NK-92 treated with Interleukin-12 subunit alpha and Interleukin-12 subunit beta, amount 100 ng/mL, for 24 hours (cell line): ENCODE measurements around the gene LYSMD1.
"Not testable (repeated sequence)": the region's sequence is repeated elsewhere in the genome, so short reads cannot be mapped to it uniquely, and the experiment has no call there.

Experiments
- DNase-seq: peaks from one replicate; lab custom pipeline; 2025; lab: John Stamatoyannopoulos, UW

LYSMD1 gene, protein sequence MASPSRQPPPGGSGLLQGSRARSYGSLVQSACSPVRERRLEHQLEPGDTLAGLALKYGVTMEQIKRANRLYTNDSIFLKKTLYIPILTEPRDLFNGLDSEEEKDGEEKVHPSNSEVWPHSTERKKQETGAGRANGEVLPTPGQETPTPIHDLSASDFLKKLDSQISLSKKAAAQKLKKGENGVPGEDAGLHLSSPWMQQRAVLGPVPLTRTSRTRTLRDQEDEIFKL

GRCh38 chr1:151165738-151166504 lies at the start of gene LYSMD1, which contains the start of gene SCNM1:
Gene LYSMD1 (minus strand): TSS chr1:151165902. CDS start chr1:151165258, 644 bp downstream.
Gene SCNM1 (plus strand): TSS chr1:151166144. CDS start chr1:151166153, 9 bp downstream.
- peak; percentile 94 for DNase-seq

DNA sequence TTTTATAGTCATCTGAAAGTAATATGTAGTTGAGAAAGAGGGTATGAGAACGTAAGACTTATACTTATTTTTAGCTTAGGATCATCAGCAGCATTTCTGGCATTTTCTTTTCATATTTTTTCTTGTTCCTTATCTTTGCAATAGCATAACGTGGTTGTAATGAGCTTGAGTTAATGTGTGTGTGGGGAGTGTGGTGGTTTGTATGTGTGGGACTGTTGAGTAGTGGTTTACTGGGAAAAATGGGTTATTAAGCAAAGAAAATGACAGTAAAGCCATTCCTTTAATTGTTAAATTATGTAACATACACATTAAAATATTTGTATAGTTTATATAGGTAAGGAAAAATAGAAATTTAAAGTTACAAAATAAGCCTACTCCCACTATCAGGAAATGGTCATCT lies 47.9 kb upstream of the LYSMD1 start:
- no peak for DNase-seq

DNA sequence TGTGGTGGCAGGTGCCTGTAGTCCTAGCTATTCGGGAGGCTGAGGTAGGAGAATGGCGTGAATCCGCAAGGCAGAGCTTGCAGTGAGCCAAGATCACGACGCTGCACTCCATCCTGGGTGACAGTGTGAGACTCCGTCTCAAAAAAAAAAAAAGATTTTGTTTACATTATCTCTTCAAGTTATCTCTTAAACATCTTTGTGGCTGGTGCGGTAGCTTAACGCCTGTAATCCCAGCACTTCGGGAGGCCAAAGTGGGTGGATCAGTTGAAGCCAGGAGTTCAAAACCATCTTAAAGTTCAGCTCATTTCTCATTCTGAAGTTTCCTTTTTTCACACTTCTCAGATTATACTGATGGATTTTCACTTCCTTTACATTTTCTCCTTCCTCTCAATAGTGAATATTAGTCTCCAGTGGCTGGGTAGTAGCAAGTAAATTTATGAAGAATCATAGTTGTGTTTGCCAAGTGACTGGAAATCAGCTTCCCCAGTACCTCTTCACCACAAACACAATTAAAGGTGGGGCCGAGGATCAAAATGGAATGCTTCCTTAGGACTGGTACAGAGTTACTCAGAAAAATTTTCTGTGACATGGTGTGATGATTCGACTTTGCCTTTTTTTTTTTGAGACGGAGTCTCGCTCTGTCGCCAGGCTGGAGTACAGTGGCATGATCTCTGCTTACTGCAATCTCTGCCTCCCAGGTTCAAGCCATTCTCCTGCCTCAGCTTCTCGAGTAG lies 46.4 kb upstream of the LYSMD1 start:
- no peak for DNase-seq

DNA sequence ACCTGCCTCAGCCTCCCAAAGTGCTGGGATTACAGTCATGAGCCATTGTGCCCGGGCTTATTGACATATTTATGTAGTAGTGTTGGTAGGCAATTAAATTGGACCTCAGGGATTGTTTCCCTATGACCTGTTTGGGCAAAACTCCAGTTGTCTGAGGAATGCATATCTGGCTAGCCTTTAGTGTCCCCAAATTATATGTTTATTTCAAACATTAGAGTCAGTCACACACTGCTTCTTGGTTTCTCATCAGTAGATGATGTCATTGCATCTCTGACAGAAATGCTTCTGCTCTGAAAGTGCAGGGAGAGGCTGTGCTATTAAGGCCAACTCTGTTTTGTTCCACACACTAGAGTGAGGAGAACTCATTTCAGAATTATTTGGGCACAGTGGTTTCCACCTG lies 45.1 kb upstream of the LYSMD1 start:
- DNase-seq, result no peak

GRCh38 chr1:151205381-151205965 lies 39.8 kb upstream of the LYSMD1 start:
- DNase-seq, result not testable (repeated sequence)

DNA sequence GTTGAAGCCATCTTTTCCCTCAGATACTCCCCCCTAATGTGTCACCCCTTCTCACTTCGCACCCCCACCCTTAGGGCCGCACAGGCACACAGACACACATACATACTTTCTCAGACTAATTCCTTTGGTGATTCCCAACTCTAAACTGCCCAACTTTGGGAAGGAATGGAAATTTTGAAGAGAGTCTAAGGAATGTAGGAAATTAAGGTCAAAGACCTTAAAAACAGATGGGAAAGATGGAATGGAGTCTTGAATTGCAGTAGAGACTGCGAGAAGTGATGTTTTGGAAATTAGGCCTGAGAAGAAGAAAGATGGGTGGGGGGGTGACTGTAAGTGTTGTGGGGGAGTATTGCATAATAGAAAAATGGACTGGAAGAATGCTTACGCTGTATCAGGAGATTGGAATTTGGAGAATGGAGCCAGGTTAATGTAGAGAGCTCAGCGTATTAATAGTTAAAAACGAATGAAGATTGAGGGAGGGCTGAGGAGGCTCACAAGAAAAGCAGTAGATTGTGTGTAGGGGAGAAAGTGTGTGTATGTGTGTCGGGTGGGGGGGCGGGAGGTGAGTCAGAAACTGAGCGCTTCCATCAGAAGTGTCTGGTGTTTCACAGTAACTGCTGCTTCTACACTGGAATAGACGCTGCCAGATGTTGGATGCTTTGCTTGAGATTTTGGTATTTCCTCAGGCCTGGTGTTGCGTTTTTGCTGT lies 34.3 kb upstream of the LYSMD1 start:
- no peak for DNase-seq

DNA sequence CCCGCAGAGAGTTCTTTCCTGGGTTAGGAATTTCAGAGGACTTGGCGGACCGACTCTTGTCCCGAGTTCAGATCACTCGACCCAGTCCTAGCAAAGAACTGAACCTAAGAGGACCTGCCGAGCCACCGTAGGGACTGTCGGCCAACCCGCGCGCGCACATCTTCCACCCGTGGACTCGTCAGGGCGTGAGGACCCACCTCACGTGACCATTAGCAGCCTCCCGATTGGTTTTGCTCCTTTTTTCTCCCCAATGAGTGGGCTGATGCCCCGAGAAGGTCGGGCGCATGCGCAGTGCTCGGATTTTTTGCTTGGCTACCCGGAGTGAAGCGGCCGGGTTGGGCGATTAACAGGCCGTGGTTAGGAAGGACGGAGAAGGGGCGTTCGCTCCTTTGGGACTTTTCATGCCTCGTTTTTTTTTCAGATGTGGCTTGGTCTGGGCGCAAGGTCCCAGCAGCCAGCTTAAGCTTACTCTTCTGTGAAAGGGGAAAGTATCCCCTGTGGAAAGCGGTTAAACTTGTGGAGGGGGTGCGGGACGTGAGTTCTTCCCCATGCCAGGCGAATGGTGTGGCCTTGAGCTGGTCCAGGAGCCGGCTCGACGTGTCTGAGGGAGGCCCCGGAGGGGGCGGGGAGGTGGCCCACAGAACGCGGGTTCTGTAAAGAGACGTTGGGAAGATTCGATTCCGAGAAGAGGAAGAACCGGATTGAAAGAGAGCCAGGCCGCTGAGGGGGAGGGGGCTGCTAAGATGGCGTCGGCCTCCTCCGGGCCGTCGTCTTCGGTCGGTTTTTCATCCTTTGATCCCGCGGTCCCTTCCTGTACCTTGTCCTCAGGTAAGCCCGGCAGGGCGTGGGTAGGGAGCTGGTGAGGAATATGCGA lies 32.8 kb upstream of the LYSMD1 start, which contains the start of gene PIP5K1A:
PIP5K1A (plus strand) TSS at position 299 of the 874 bp plus-strand sequence; CDS start at position 744, 445 bp downstream.
- peak; percentile 98 for DNase-seq

GRCh38 chr1:151197863-151198253 lies 32.2 kb upstream of the LYSMD1 start:
- no peak for DNase-seq

DNA sequence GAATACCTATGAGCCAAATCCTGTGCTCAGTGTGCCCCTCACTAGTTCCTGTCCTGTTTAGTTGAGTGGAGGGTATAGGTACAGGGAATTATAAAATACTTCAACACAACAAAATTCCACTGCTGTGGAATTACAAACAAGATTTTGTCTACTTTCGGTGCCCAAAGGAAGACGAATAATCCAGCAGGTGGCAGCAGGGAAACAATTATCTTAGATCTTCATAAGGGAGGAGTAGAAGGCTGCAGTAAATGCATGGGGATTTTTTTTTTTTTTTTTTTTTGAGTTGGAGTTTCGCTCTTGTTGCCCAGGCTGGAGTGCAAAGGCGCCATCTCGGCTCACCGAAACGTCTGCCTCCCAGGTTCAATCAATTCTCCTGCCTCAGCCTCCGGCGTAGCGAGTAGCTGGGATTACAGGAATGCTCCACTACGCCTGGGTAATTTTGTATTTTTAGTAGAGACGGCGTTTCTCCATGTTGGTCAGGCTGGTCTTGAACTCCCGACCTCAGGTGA lies 30.6 kb upstream of the LYSMD1 start:
- DNase-seq, result no peak

- not testable (repeated sequence) for DNase-seq
These were observed 29.3 kb upstream of the LYSMD1 start for GRCh38 chr1:151194894-151195594.

- DNase-seq, result no peak
These were observed 28.2 kb upstream of the LYSMD1 start for GRCh38 chr1:151193856-151194255.

DNA sequence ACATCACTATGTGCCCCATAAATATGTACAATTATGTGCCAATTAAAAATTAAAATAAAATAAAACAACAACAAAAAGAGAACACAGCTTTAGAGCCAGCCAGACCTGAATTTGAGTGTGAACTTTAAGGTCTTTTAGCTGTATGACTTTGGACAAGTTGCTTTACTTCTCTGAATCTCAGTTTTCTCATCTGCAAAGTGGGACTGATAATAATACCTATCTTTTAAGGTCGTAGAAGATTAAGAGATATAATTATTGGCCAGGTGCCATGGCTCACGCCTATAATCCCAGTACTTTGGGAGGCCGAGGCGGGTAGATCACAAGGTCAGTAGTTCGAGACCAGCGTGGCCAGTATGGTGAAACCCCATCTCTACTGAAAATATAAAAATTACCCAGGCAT lies 27.6 kb upstream of the LYSMD1 start:
- no peak for DNase-seq

DNA sequence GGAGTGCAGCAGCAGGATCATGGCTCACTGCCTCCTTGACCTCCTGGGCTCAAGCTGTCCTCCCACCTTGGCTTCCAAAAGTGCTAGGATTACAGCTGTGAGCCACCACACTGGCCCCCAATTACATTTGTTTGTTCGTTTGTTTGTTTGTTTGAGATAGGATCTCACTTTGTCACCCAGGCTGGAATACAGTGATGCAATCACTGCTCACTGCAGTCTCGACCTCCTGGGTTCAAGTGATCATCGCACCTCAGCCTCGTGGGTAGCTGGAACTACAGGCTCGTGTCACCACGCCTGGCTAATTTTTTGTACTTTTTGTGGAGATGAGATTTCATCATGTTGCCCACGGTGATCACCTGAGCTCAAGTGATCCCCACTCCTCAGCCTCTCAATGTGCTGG lies 26.3 kb upstream of the LYSMD1 start:
- no peak for DNase-seq

DNA sequence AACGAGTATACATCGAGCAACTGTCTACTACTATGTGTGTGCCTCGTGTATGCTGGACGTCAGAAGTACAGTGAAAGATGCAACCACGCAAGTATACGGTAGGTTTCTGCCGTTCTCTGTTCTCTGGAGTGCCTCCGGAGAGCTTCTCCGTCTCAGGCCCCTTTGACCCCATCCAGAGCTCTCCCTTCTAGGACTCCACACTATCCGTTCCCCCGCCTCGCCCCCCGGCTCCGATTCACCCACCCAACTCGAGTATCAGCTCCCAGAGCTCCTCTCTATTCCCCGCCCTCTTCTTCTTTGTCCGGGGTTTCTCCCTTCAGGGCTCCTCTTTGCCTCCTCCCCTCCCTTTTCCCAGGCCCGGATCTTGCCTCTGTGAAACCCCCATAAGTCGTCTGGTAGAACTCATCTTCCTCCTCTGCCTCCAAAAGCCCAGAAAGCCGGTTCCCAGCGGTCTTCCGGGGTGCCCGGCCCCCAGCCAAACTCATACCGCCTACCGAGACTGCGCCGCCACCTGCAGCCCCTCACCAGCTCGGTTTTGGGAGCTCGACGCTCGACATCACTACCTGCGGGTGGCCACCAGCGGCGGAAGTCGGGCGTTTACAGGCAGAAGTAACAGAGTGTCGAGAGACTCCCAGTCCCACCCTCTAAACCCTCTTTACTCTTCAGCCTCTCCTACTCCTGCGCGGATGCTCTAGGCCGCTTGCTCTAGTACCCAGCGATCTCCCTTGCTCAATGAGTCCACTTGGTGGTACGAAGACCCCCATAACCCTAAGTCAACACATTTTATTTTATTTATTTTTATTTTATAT lies 24.1 kb upstream of the LYSMD1 start, which contains the start of gene VPS72:
VPS72 (minus strand) TSS at position 561 of the 809 bp plus-strand sequence; CDS start at position 485, 76 bp downstream.
- peak; percentile 75 for DNase-seq

DNA sequence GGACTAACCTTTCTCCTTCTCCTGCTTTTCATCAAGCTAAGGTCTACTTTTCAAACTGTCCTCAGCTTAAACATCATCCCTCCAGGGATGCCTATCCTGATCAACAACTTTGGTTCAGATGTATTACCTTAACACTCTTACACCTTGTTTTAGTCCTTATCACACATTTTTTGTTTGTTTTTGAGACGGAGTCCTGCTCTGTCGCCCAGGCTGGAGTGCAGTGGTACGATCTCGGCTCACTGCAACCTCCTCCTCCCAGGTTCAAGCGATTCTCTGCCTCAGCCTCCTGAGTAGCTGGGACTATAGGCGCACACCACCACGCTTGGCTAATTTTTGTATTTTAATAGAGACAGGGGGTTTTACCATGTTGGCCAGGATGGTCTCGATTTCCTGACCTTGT lies 23.0 kb upstream of the LYSMD1 start:
- not testable (repeated sequence) for DNase-seq

DNA sequence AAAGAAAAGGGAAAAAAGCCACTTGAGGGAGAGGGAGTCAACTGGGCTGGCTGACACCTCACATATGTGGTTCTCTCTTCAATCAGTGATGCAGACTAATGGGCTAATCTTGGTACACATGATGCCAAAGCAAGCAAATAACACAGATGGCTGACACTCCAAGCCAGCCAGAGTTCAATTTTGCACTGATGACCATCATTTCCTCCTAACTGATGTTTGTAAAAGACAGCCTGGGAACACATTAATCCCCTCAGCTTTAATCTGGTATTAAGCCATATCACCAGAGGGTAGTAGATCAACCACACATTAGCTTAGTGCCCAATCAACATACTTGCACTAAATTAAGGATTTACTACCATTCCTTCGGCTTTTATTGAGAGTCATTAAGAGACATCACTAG lies 21.5 kb upstream of the LYSMD1 start:
- DNase-seq, result no peak

- no peak for DNase-seq
These were observed 18.5 kb upstream of the LYSMD1 start for GRCh38 chr1:151184211-151184610.

- DNase-seq, result no peak
These were observed 10.9 kb upstream of the LYSMD1 start for GRCh38 chr1:151176514-151177045.
